GM21515 (cell line): ENCODE results near the gene NET1.

ENCODE experiments used
- ATAC-seq: cut with Tn5 transposase; IDR thresholded peaks from one replicate; pipeline ENCODE4 v1.9.1; 2021; ENCODE audit not compliant: unreplicated experiment

The NET1 gene

GRCh38 chr10:5497948-5498730 lies 85.8 kb downstream of the NET1 start:
- ATAC-seq: no peak

- no peak for ATAC-seq
Measured at GRCh38 chr10:5498791-5499492, 86.6 kb downstream of the NET1 start.

DNA sequence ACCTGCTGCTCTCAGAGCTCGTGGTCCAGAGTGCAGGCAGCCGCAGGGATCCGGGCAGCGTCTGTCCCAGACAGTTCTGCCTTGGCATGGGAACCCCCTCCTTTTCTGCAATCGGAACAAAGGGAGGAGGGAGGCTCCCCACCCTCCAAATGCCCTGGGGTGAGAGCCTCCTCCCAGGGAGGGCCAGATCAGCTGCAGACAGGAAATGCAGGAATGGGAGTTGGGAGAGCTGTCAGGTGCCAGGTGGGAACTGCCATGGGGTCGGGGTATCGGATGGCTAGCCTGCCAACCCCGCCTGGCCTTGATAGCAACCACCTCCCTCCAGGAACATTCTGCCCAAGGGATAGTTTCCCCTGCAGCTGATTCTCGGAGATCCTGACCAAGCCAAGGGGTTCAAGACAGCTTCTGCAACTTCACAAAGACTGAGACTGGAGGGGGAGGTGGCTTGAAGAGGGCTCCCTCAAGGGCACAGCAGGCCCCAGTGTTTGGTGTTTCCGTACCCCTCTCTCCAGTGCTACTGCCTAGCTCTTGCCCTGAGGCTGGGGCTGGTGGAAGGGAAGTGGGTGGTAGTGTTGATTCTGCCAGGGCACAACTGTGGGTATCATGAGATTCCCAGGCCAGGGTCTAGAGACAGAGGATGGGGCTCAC lies 87.3 kb downstream of the NET1 start, which contains the start of gene CALML5:
Gene CALML5, minus strand, starts transcription at position 78 of the 648 bp plus-strand sequence. CDS start 132 bp downstream, outside the sequence.
- no peak for ATAC-seq

DNA sequence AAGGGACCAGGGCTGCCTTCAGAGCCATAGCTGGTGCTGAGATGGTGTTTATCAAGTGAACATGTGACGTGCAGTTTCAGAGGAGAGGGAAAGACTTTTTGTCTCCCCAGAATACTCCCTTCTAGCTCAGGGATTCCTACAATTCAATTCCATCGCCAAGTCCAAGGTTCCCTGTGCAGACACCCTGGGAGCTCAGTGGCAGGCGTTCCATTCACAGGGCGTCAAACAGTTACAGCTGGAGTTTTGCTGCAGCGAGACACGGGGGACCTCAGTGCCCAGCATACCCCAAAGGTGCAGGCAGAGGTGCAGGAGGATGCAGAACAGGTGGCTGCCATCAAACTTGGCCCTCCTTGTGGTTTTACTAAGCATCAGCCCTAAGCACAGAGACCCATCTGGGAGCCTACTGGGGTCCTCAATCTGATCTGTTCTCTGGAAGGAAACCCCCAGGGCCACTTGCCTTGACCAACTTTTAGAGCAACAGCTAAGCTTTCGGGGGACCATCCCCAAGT lies 87.9 kb downstream of the NET1 start:
- no peak for ATAC-seq

DNA sequence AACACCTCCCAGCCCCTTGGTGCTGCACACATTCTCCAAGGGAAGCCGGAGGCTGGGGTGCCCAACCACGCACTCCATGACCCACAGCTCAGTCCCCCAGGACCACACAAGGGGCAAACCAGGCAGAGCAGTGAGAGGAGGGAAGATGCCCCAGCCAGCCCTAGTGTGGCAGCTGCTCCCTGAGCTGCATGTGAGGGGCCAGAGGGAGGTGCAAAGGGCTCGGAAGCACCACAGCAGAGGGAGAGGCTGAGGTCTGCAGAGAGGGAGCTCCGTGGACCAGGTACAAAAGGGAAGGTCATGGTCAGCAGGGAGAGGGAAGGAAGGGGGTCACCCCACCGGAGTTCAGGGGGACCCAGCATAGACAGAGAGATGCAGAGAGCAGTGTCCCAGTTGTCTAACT lies 88.6 kb downstream of the NET1 start:
- no peak for ATAC-seq

DNA sequence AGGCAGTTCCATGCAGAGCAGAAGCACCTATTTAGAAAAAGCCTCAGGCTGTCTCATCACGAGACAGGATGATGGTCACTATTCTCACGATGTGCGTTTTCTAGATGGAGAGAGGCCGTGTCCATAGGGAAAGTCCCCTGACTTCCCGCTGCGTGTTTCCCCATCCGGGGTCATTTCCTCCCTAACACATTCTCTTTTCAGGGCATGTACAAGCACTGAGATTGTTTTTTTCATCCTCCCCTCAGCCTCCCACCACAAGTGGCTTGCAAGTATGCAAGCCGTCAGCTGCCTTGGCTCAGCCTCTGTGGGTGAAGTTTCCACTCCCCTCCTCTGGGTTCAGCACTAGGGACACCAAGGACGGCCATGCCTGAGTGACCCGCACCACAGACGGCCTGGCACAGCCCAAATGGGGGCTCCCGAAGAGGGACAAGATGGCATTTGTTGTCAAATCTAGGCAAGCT lies 89.7 kb downstream of the NET1 start:
- ATAC-seq: no peak

DNA sequence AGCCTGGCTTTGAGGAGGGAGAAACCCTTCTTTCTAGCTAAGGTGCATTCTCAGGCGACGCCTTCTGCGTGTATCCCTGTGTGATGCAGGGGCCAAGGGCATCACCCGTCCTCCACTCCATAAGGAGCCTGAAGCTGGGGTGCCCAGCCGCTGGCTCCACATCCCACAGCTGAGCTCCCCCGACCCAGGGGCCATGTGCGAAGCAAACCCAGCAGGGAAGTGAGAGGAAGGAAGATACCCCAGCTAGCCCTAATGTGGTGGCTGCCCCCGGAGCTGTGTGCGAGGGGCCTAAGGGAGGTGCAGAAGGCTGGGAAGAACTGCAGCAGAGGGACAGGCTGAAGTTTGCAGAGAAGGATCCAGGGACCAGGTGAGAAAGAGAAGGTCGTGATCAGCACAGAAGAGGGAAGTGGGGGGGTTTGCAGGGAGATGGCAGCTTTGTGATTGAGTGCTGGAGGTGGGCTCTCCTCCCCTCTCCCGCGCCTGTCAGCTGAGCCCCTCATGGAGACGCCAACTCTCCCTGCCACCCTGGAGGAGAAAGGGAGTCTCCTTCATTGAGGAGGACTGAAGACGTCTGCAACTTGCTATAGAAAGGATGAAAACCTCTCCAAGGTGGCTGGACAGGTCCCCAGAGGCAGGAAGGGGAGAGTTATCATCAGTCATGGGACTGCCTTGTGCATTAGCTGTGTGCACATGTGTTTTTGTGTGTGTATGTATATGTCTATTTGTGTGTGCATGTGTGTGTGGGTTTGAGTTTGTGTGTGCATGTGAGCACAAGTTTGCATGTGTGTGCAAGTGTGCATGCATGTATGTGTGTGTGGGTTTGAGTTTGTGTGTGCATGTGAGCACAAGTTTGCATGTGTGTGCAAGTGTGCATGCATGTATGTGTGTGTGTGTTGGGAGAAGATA lies 90.5 kb downstream of the NET1 start:
- no peak for ATAC-seq

GRCh38 chr10:5503477-5503835 lies 91.1 kb downstream of the NET1 start:
- ATAC-seq: no peak

DNA sequence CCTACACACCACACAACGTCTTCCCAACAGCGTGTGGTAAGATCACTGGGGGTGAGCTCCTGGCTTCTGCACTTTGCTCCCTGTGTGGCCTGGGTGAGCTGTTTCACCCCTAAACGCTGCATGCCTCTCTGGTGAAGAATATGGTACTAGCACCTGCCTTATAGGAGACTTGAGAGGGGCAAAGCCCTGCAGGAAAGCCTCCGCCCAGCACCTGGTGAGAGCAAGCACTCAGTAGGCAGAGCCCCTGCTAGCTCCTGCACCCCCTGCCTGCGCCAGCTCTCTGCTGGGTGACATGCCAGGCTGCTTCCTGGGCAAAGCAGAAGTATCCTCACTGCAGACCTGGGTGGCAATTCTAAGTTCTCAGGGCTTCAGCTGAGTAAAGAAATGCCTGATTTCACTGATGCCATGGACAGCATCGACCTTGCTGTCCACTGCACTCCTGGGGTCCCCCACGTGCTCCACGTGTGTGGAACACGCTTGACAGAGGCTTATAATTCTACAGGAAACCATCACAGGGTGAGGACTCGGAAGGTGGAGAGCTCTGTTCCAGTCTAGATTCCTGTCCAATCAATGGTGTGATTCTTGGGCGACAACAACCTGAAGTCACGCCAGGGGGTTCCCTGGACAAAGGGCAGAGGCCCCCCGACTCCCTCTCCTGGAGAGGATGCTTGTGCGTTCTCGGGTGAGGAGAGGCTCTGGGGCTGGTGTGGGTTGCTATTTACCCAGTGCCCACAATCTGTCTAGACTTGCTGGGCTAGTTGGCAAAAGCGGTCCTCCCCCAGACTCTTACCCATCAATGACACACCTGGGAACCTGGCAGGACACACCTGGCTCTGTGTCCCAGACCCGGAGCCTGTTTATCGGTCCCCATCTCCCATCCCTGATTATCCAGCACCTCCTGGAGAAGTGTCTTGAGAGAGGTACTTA lies 92.1 kb downstream of the NET1 start:
- ATAC-seq: no peak

DNA sequence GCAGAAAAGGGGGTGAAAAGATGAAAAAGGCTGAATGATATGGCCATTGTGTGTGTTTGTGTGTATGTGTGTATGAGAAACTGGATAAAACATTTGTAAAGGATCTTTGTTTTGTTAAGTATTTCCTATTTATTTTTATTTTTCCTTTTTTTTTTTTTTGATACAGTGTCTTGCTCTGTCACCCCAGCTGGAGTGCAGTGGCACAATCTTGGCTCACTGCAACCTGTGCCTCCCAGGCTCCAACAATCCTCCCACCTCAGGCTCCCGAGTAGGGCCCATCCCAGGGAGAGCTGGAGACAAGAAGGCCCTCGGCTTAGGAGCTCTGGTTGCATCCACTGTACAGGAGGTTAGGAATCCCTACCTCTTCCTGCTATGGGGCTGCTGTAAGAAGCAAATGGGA lies 93.9 kb downstream of the NET1 start:
- ATAC-seq: no peak

DNA sequence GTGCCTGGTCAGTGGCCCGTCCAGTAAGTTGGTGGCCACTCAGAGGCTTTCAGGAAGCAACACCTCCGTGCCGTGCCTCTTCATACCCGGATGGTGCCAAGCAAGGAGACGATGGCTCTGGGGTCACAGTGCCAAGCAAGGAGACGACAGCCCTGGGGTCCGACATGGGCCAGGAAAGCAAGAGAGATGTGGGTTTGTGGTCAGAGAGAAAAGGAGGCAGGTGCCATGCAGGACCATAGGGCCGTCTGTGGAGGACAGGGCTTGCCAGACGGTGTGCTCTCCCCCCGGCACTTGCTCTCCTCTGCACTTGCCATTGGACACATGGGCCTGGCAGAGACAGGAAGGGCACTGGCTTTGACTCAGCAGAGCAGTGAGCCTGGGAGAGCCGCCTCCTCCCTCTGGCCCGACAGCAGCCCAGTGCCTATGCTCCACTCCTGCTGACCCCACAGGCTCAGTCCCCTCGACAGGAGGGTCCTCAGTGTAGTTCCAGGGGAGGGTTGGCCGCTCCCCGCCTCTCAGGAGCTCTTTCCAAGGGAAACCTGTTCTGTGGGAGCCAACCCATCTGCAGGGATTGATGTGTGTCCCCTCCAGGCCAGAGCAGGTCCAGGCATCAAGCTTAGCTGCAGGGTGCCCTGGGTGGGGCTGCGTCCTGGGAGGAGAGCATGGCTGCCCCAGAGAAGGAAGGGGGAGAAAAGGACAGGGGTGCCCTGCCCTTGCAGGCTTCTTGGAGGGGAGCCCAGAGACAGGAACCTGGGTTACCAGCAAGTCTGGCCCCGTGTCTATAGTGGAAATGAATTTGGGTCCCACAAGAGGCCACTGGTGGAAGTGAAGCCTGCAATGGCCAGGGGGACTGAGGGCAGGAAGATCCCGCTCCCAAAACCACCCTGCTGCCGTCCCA lies 94.6 kb downstream of the NET1 start:
- no peak for ATAC-seq

DNA sequence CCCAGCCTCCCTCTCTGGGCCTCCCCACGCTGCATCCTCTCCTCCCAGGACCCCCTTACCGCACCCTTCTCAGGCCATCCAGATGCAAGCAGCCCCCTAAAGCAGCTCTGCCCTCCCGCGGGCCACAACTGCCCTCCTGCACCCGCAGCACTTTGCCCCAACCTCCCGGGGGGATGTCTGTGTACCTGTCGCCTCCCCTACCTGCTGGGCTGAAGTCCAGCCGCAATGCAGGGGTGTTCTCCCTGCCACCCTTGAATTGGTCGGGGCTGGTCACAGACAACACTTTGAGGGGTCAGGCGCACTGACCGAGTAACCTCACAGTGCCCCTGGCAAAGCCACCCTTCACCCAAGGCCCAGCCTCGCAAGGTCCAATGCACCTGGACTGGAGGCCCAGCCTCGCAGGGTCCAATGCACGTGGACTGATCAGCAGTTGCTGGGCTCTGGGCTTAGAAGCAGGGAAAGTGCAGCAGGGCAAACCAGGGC lies 95.3 kb downstream of the NET1 start:
- no peak for ATAC-seq

GRCh38 chr10:5508161-5508604 lies 95.8 kb downstream of the NET1 start:
- ATAC-seq: no peak
